GM03348 (cell line): Measurements from ENCODE around the gene KRT36.

Experiments
- DNase-seq: peaks from one replicate; pipeline ENCODE4 v3.0.0; 2012; ENCODE audit warnings: low spot score

The KRT36 gene

GRCh38 chr17:41439375-41439774 is 50.3 kb downstream of the KRT36 start:
- DNase-seq: no peak

- no peak for DNase-seq
These were observed 51.9 kb downstream of the KRT36 start for GRCh38 chr17:41437769-41438168.

- no peak for DNase-seq
These were observed 52.5 kb downstream of the KRT36 start for GRCh38 chr17:41437254-41437653.
